K562 (cell line): ENCODE results near the gene DMAC1. TPM values are rescaled to one million over a fixed set of nuclear protein-coding genes. Genes with fewer than 3 reads are reported as not detected.

ENCODE experiments used
- ATAC-seq: fragments of 200-7000 bp; cut with Tn5 transposase; 3 replicates; pipeline ENCODE4 v1.9.1; 2020; ENCODE audit warnings: moderate library complexity
- BruUV-seq: library from RNA; stranded (reverse); fragments of 400-500 nt; replicated peaks from 2 replicates; lab custom pipeline; 2021; lab: Mats Ljungman, UMichigan
- CTCF ChIA-PET: fragments of 300-600 bp; formaldehyde crosslinking; extraction: SDS; loops from one replicate; lab custom pipeline; 2021; ENCODE audit warnings: low intra/inter-chr PET ratio; lab: Yijun Ruan, JAX
- POLR2A ChIA-PET: fragments of 300-600, 350-650 bp; sonication (Branson Sonifier 250); formaldehyde crosslinking; extraction: SDS; loops from one replicate; lab custom pipeline; 2021; ENCODE audit warnings: antibody characterized with exemption, inconsistent platforms; lab: Yijun Ruan, JAX
- DNase-seq, 4 experiments: peaks; one replicate each; pipeline versions ENCODE4 v3.0.0 to v3.0.0-alpha.2; 2011 to 2018; ENCODE audit warnings: low spot score in 3 of 4, mixed read lengths in 3 of 4; ENCODE audit errors: extremely low read depth in 1 of 4
- FAIRE-seq: peaks from 2 replicates; lab custom pipeline; 2011; peaks lifted over from hg19 to GRCh38; lab: Jason Lieb, UNC
- H2AFZ ChIP-seq: 2 replicates; pipeline ENCODE4 v1.6.0; 2011; ENCODE audit warnings: low read depth, low read length, control low read depth, inconsistent platforms
- H3K27ac ChIP-seq: fragments of 200-600 bp; 3 replicates; pipeline ENCODE4 v1.8.0; 2011; ENCODE audit warnings: low read depth, mild to moderate bottlenecking, control low read depth, inconsistent platforms, low read length, moderate library complexity, mixed read lengths; ENCODE audit errors: extremely low read depth
- H3K27me3 ChIP-seq, 2 experiments: fragments of 300-600 bp in 1 of 2; 2 replicates in 1 of 2; 3 replicates in 1 of 2; pipeline versions ENCODE4 v1.6.0 to v1.8.0; 2011; ENCODE audit warnings: inconsistent platforms in 2 of 2, low read length in 2 of 2, mild to moderate bottlenecking in 1 of 2, mixed read lengths in 1 of 2, moderate library complexity in 1 of 2; ENCODE audit not compliant: control insufficient read depth in 2 of 2, insufficient read depth in 2 of 2
- H3K36me3 ChIP-seq: fragments of 300-600 bp; 3 replicates; pipeline ENCODE4 v1.8.0; 2011; ENCODE audit warnings: mild to moderate bottlenecking, low read length, inconsistent platforms; ENCODE audit not compliant: control insufficient read depth, insufficient read depth
- H3K4me1 ChIP-seq, 2 experiments: fragments of 200-600 bp in 1 of 2; replicated peaks in 1 of 2; 2 replicates in 1 of 2; 3 replicates in 1 of 2; pipeline versions ENCODE4 v1.5.1 to v1.8.0; 2011; ENCODE audit warnings: inconsistent platforms in 2 of 2, low read length in 2 of 2, mild to moderate bottlenecking in 1 of 2, mixed read lengths in 1 of 2, moderate library complexity in 1 of 2; ENCODE audit not compliant: control insufficient read depth in 2 of 2, insufficient read depth in 2 of 2
- H3K4me2 ChIP-seq: 2 replicates; pipeline ENCODE4 v1.6.1; 2011; ENCODE audit warnings: low read length, control low read depth, inconsistent platforms, mixed read lengths; ENCODE audit not compliant: insufficient read depth
- H3K4me3 ChIP-seq: fragments of 200-600 bp; sonication (generic), shearing (Covaris generic); 2 replicates; pipeline ENCODE4 v1.5.1; 2016; ENCODE audit warnings: control low read depth, inconsistent platforms
- H3K79me2 ChIP-seq: fragments of 200-600 bp; 3 replicates; pipeline ENCODE4 v1.8.0; 2011; ENCODE audit warnings: low read length, inconsistent platforms; ENCODE audit not compliant: control insufficient read depth, insufficient read depth
- H3K9ac ChIP-seq, 2 experiments: 2 replicates each; pipeline versions ENCODE4 v1.6.0 to v1.6.1; 2011; ENCODE audit warnings: low read depth in 2 of 2, low read length in 2 of 2, control low read depth in 1 of 2, inconsistent platforms in 1 of 2, mild to moderate bottlenecking in 1 of 2, mixed read lengths in 1 of 2; ENCODE audit not compliant: insufficient read depth in 1 of 2
- H3K9me1 ChIP-seq: one replicate; pipeline ENCODE4 v1.6.0; 2011; ENCODE audit warnings: inconsistent platforms, mild to moderate bottlenecking, low read length, moderate library complexity; ENCODE audit not compliant: control insufficient read depth, insufficient read depth
- H3K9me3 ChIP-seq: replicated peaks from 2 replicates; pipeline ENCODE4 v1.5.1; 2011; ENCODE audit warnings: low read depth, low read length, inconsistent platforms; ENCODE audit not compliant: control insufficient read depth, insufficient read depth
- H4K20me1 ChIP-seq: replicated peaks from 2 replicates; pipeline ENCODE4 v1.6.1; 2011; ENCODE audit warnings: low read length, inconsistent platforms, mixed read lengths; ENCODE audit not compliant: control insufficient read depth, insufficient read depth
- BRD9 ChIP-seq: fragments of 450-650 bp; IDR thresholded peaks from 2 replicates; pipeline ENCODE4 v1.6.1; 2018; ENCODE audit warnings: low read depth; ENCODE audit not compliant: partially characterized antibody
- CBX2 ChIP-seq: fragments of 200-600 bp; sonication (generic); IDR thresholded peaks from one replicate; pipeline ENCODE4 v1.6.1; 2012; ENCODE audit warnings: mild to moderate bottlenecking, low read length, inconsistent platforms; ENCODE audit not compliant: insufficient read depth, poor library complexity, severe bottlenecking
- DACH1 ChIP-seq: fragments of 450-650 bp; IDR thresholded peaks from 2 replicates; pipeline ENCODE4 v1.6.1; 2018; ENCODE audit not compliant: partially characterized antibody
- KDM1A ChIP-seq, 2 experiments: fragments of 450-650 bp; IDR thresholded peaks; 2 replicates each; pipeline ENCODE4 v1.6.1; 2016; ENCODE audit warnings: mild to moderate bottlenecking in 2 of 2
- MAFF ChIP-seq: IDR thresholded peaks from 2 replicates; pipeline ENCODE4 v1.6.1; 2012; ENCODE audit warnings: low read length, improper control_type of control experiment
- NCOA4 ChIP-seq: fragments of 450-650 bp; IDR thresholded peaks from 2 replicates; pipeline ENCODE4 v1.6.1; 2018; ENCODE audit warnings: mild to moderate bottlenecking; ENCODE audit not compliant: partially characterized antibody
- NR2C2 ChIP-seq, 2 experiments: fragments of 200-800 bp in 1 of 2; sonication (Bioruptor generic) in 1 of 2; sonication (generic) in 1 of 2; formaldehyde crosslinking in 1 of 2; IDR thresholded peaks; 2 replicates each; pipeline versions ENCODE4 v1.6.1 to v1.8.0; 2016 to 2022; ENCODE audit warnings: mild to moderate bottlenecking in 1 of 2, missing compliant biosample characterization in 1 of 2, missing genetic modification characterization in 1 of 2, missing genetic modification reagents in 1 of 2
- NR2F6 ChIP-seq: fragments of 450-650 bp; formaldehyde crosslinking; IDR thresholded peaks from 2 replicates; pipeline ENCODE4 v1.4.0; 2020; ENCODE audit warnings: mild to moderate bottlenecking
- RBM17 ChIP-seq: fragments of 200-400 bp; formaldehyde crosslinking; IDR thresholded peaks from 2 replicates; pipeline ENCODE4 v1.6.1; 2017; ENCODE audit warnings: low read depth, mild to moderate bottlenecking, low read length, borderline replicate concordance
- SAFB ChIP-seq: fragments of 200-400 bp; formaldehyde crosslinking; IDR thresholded peaks from 2 replicates; pipeline ENCODE4 v1.6.1; 2017; ENCODE audit warnings: low read depth, low read length, borderline replicate concordance
- ZFP1 ChIP-seq: fragments of 450-650 bp; formaldehyde crosslinking; IDR thresholded peaks from 2 replicates; pipeline ENCODE4 v1.4.0; 2020; ENCODE audit warnings: mild to moderate bottlenecking, mixed read lengths
- WGBS: fragments of 100-300 bp; shearing (Covaris generic); methylation state at CpG from one replicate; pipeline ENCODE4 v1.1.6; 2016; ENCODE audit warnings: low coverage, mixed read lengths; ENCODE audit not compliant: insufficient coverage; ENCODE audit errors: missing lambda C conversion rate; 5-methylcytosine and 5-hydroxymethylcytosine counted together
- in situ Hi-C: fragments of 300-500 bp; cut with MboI; formaldehyde crosslinking; loops from 4 replicates; pipeline ENCODE4 v1.15.0; 2018; ENCODE audit warnings: inconsistent platforms, mixed read lengths
- intact Hi-C: fragments of 100-400 bp; cut with micrococcal nuclease; formaldehyde crosslinking; loops from 2 replicates; pipeline ENCODE4 v1.14.2; 2022
- polyA plus RNA-seq, 8 experiments: library from polyadenylated mRNA; depleted of rRNA in 4 of 8; stranded (reverse) in 5 of 8; unstranded in 3 of 8; fragments of >200 nt; fragmentation: Nextera tagmentation in 2 of 8; fragmentation: Illumina TruSeq in 1 of 8; extraction: Ambion mirVana in 2 of 8; extraction: Trizol in 1 of 8; gene quantifications; 2 replicates each; pipeline versions ENCODE4 v1.2.1 to v1.2.3, GENCODE V29; 2011 to 2014; ENCODE audit warnings: inconsistent platforms in 1 of 8, missing spikeins in 1 of 8
- total RNA-seq, 7 experiments: library from RNA; depleted of rRNA in 6 of 7; stranded (reverse); fragments of >200 nt in 6 of 7; fragmentation: Illumina TruSeq in 2 of 7; extraction: Trizol in 2 of 7; gene quantifications; 2 replicates each; pipeline versions ENCODE4 v1.2.1 to v1.2.3, GENCODE V29; 2011 to 2021; ENCODE audit warnings: low replicate concordance in 1 of 7

DMAC1 gene
- total and polyA plus RNA-seq, 9 of the 15 experiments (the other 6 are each of a cell fraction or from before 2014, with no cell fraction given) = 15.9 to 94.4 (median 38.4) TPM

GRCh38 chr9:7828334-7828733 lies 28.8 kb upstream of the DMAC1 start:
- BruUV-seq = no TSS peak
- Histone ChIP-seq H3K4me3 (no peak overlapping the region), H3K9ac (no peak overlapping the region), H3K27me3 (no peaks in the 10 kb centered on the region), H3K4me1 (no peaks in the 10 kb centered on the region), H3K9me1 (no peaks in the 10 kb centered on the region), H3K27ac (no peak overlapping the region), H3K9me3 (no peaks in the 10 kb centered on the region), H3K79me2 (no peaks in the 10 kb centered on the region), H2AFZ (no peak overlapping the region), H4K20me1 (no peaks in the 10 kb centered on the region), H3K4me2 (no peak overlapping the region), H3K36me3 (no peaks in the 10 kb centered on the region)
- ChIA-PET CTCF (no interaction called here), POLR2A (no interaction called here)
- TF ChIP-seq RBM17 (no peak), CBX2 (no peak), SAFB (no peak), MAFF (no peak), NR2C2 (CRISPR knock-in tag; IDR thresholded peaks at IDR 0.05) (no peak), NR2C2 (tag; IDR thresholded peaks at IDR 0.05) (no peak), NR2F6 (CRISPR knock-in tag) (no peak), BRD9 (no peak), ZFP1 (CRISPR knock-in tag) (no peak), DACH1 (no peak), KDM1A (IDR thresholded peaks at IDR 0.05) (no peak), NCOA4 (no peak)
- no CpG with 5 or more reads among the region's 1 CpG for WGBS
- in situ Hi-C loops (no loop called here), intact Hi-C loops (no loop called here)
- FAIRE-seq (no peak), DNase-seq (no peak), ATAC-seq (no peak)
